GM23338 (cell line): ENCODE data around the gene MAP3K5. TPM values are rescaled to one million over a fixed set of nuclear protein-coding genes. Genes with fewer than 3 reads are reported as not detected.
A peak's percentile ranks its signal among the peaks of the same experiment; 100 is the strongest.

Experiments
- ATAC-seq: fragments of 200-7000 bp; cut with Tn5 transposase; 3 replicates; pipeline ENCODE4 v1.9.1; 2020
- DNase-seq: peaks from one replicate; pipeline ENCODE4 v3.0.0-alpha.2; 2015; ENCODE audit warnings: low spot score
- H2AFZ ChIP-seq: fragments of 200-600 bp; sonication (generic); 2 replicates; pipeline ENCODE4 v1.8.0; 2016; ENCODE audit warnings: antibody characterized with exemption, mild to moderate bottlenecking, moderate library complexity
- H3F3A ChIP-seq: fragments of 200-600 bp; sonication (generic); replicated peaks from 2 replicates; pipeline ENCODE4 v1.8.0; 2017; ENCODE audit warnings: antibody characterized with exemption, mixed run types, low read depth
- H3K27ac ChIP-seq: fragments of 200-600 bp; sonication (generic); 2 replicates; pipeline ENCODE4 v1.6.1; 2016; ENCODE audit warnings: low read depth
- H3K27me3 ChIP-seq: fragments of 200-600 bp; sonication (generic); 2 replicates; pipeline ENCODE4 v1.8.0; 2016; ENCODE audit warnings: mild to moderate bottlenecking, mixed run types, moderate library complexity; ENCODE audit not compliant: insufficient read depth
- H3K36me3 ChIP-seq: fragments of 200-600 bp; sonication (generic); 2 replicates; pipeline ENCODE4 v1.8.0; 2016; ENCODE audit warnings: mild to moderate bottlenecking; ENCODE audit not compliant: insufficient read depth
- H3K4me1 ChIP-seq: fragments of 200-600 bp; sonication (generic); 2 replicates; pipeline ENCODE4 v1.8.0; 2016; ENCODE audit warnings: mild to moderate bottlenecking, moderate library complexity; ENCODE audit not compliant: insufficient read depth
- H3K4me2 ChIP-seq: fragments of 200-600 bp; sonication (generic); 2 replicates; pipeline ENCODE4 v1.7.1; 2017; ENCODE audit warnings: mixed run types
- H3K4me3 ChIP-seq: fragments of 200-600 bp; sonication (generic); 2 replicates; pipeline ENCODE4 v1.6.1; 2016; ENCODE audit warnings: mixed run types
- H3K79me2 ChIP-seq: fragments of 200-600 bp; sonication (generic); replicated peaks from 2 replicates; pipeline ENCODE4 v1.8.0; 2017; ENCODE audit warnings: mild to moderate bottlenecking; ENCODE audit not compliant: insufficient read depth
- H3K9me2 ChIP-seq: fragments of 200-600 bp; sonication (generic); 2 replicates; pipeline ENCODE4 v1.8.0; 2017; ENCODE audit not compliant: insufficient read depth
- H4K20me1 ChIP-seq: fragments of 200-600 bp; sonication (generic); replicated peaks from 2 replicates; pipeline ENCODE4 v1.8.0; 2017; ENCODE audit warnings: mild to moderate bottlenecking; ENCODE audit not compliant: insufficient read depth
- H3K27ac Mint-ChIP-seq: 2 replicates; pipeline ENCODE4 v1.8.0; 2020; ENCODE audit warnings: inconsistent platforms, mild to moderate bottlenecking, moderate library complexity, mixed read lengths
- H3K27me3 Mint-ChIP-seq: 3 replicates; pipeline ENCODE4 v1.8.0; 2022; ENCODE audit warnings: low read depth, mild to moderate bottlenecking, moderate library complexity, mixed read lengths, inconsistent platforms; ENCODE audit not compliant: insufficient read depth, poor library complexity
- H3K36me3 Mint-ChIP-seq: 3 replicates; pipeline ENCODE4 v1.8.0; 2021; ENCODE audit warnings: low read depth, mild to moderate bottlenecking, inconsistent platforms, moderate library complexity, mixed read lengths
- H3K4me1 Mint-ChIP-seq: 3 replicates; pipeline ENCODE4 v1.8.0; 2020; ENCODE audit warnings: mild to moderate bottlenecking, inconsistent platforms, mixed read lengths
- H3K4me3 Mint-ChIP-seq: 3 replicates; pipeline ENCODE4 v1.8.0; 2021; ENCODE audit warnings: moderate library complexity, mild to moderate bottlenecking, inconsistent platforms, mixed read lengths
- H3K9me3 Mint-ChIP-seq: 3 replicates; pipeline ENCODE4 v1.8.0; 2020; ENCODE audit warnings: moderate library complexity, mild to moderate bottlenecking, inconsistent platforms, mixed read lengths
- CREB1 ChIP-seq: fragments of 250-450 bp; sonication (Bioruptor Pico); IDR thresholded peaks from 2 replicates; pipeline ENCODE4 v1.5.0; 2020; ENCODE audit warnings: low read depth, mild to moderate bottlenecking, moderate library complexity
- EZH2 ChIP-seq: fragments of 200-600 bp; sonication (generic); IDR thresholded peaks from one replicate; pipeline ENCODE4 v1.8.0; 2017; ENCODE audit warnings: antibody characterized with exemption, mild to moderate bottlenecking, low read depth; ENCODE audit not compliant: unreplicated experiment
- EZH2phosphoT487 ChIP-seq: fragments of 200-600 bp; sonication (generic); IDR thresholded peaks from one replicate; pipeline ENCODE4 v1.8.1; 2018; ENCODE audit warnings: antibody characterized with exemption; ENCODE audit not compliant: unreplicated experiment
- JUNB ChIP-seq: IDR thresholded peaks from one replicate; pipeline ENCODE4 v1.6.1; 2016; ENCODE audit warnings: antibody characterized with exemption; ENCODE audit not compliant: unreplicated experiment
- NANOG ChIP-seq: IDR thresholded peaks from 2 replicates; pipeline ENCODE4 v1.6.1; 2016; ENCODE audit warnings: antibody characterized with exemption, borderline replicate concordance
- POLR2AphosphoS5 ChIP-seq: IDR thresholded peaks from 2 replicates; pipeline ENCODE4 v1.6.1; 2016; ENCODE audit warnings: antibody characterized with exemption, low read depth
- REST ChIP-seq: IDR thresholded peaks from one replicate; pipeline ENCODE4 v1.6.1; 2018; ENCODE audit warnings: antibody characterized with exemption; ENCODE audit not compliant: unreplicated experiment
- STAT1 ChIP-seq: IDR thresholded peaks from one replicate; pipeline ENCODE4 v1.6.1; 2016; ENCODE audit warnings: antibody characterized with exemption; ENCODE audit not compliant: unreplicated experiment
- ZNF114 ChIP-seq: fragments of 250-450 bp; sonication (Bioruptor Pico); IDR thresholded peaks from 2 replicates; pipeline ENCODE4 v1.5.0; 2020; ENCODE audit warnings: mild to moderate bottlenecking, moderate library complexity
- ZNF331 ChIP-seq: fragments of 250-450 bp; sonication (Bioruptor Pico); IDR thresholded peaks from 2 replicates; pipeline ENCODE4 v1.5.0; 2020; ENCODE audit warnings: low read depth, mild to moderate bottlenecking, moderate library complexity
- polyA plus RNA-seq: library from polyadenylated mRNA; unstranded; fragments of >200 nt; fragmentation: Nextera tagmentation; extraction: Ambion mirVana; gene quantifications from 2 replicates; pipeline ENCODE4 v1.2.1, GENCODE V29; 2016
- total RNA-seq: library from RNA; depleted of rRNA; stranded (reverse); fragments of >200 nt; shearing (Covaris generic); gene quantifications from 2 replicates; pipeline ENCODE4 v1.2.3, GENCODE V29; 2014
- TF ChIP-seq, protein P1 (sequence below), 2 experiments: fragments of 200-600 bp in 1 of 2; sonication (generic) in 1 of 2; conservative IDR thresholded peaks; 2 replicates each; pipeline versions ENCODE4 v1.5.1 to v1.6.1; 2016 to 2017; ENCODE audit warnings: antibody characterized with exemption in 2 of 2, low read depth in 2 of 2, mild to moderate bottlenecking in 2 of 2, moderate library complexity in 1 of 2

The MAP3K5 gene
- total and polyA plus RNA-seq, 2 experiments from 2014 or later, result 0.76 to 2.8 TPM

GRCh38 chr6:136541395-136541794 is 250.9 kb downstream of the MAP3K5 start (continued):
- TF ChIP-seq EZH2 (no peak), STAT1 (no peak)

GRCh38 chr6:136539967-136540652 is 252.2 kb downstream of the MAP3K5 start:
- DNase-seq, result no peak
- peaks cover 100% of the 10 kb centered on the region for H3K79me2 ChIP-seq
- peak; percentile 64 for ATAC-seq

GRCh38 chr6:136538836-136539235 is 253.4 kb downstream of the MAP3K5 start:
- ATAC-seq (no peak), DNase-seq (no peak)
- no peak overlapping the region for H3K27ac ChIP-seq
- no peaks in the 10 kb centered on the region for H3K27me3 ChIP-seq
- H3K79me2 ChIP-seq, result peaks cover 100% of the 10 kb centered on the region
- peaks cover 1% of the 10 kb centered on the region for H3K27me3 Mint-ChIP-seq
- peaks cover 10% of the 10 kb centered on the region; the same call in 2 of the 3 replicates for H3K36me3 Mint-ChIP-seq
- TF ChIP-seq POLR2AphosphoS5 (no peak), EZH2 (no peak), EZH2phosphoT487 (no peak), ZNF114 (CRISPR knock-in tag) (no peak), REST (no peak), ZNF331 (CRISPR knock-in tag) (no peak), JUNB (no peak), CREB1 (CRISPR knock-in tag) (no peak)
- TF ChIP-seq, protein P1, sequence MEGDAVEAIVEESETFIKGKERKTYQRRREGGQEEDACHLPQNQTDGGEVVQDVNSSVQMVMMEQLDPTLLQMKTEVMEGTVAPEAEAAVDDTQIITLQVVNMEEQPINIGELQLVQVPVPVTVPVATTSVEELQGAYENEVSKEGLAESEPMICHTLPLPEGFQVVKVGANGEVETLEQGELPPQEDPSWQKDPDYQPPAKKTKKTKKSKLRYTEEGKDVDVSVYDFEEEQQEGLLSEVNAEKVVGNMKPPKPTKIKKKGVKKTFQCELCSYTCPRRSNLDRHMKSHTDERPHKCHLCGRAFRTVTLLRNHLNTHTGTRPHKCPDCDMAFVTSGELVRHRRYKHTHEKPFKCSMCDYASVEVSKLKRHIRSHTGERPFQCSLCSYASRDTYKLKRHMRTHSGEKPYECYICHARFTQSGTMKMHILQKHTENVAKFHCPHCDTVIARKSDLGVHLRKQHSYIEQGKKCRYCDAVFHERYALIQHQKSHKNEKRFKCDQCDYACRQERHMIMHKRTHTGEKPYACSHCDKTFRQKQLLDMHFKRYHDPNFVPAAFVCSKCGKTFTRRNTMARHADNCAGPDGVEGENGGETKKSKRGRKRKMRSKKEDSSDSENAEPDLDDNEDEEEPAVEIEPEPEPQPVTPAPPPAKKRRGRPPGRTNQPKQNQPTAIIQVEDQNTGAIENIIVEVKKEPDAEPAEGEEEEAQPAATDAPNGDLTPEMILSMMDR (conservative IDR thresholded peaks at IDR 0.05; ENCODE audit: low read depth in 2 of 2), result no peak
- no peak overlapping the region for H3K4me2 ChIP-seq
- no peaks in the 10 kb centered on the region for H3K9me2 ChIP-seq
- H3K4me3 Mint-ChIP-seq, result no peak overlapping the region
- no peaks in the 10 kb centered on the region for H3F3A ChIP-seq
- H2AFZ ChIP-seq, result no peak overlapping the region
- peaks cover 50% of the 10 kb centered on the region for H3K4me1 Mint-ChIP-seq
- no peak overlapping the region for H3K27ac Mint-ChIP-seq
- peaks cover 55% of the 10 kb centered on the region for H3K4me1 ChIP-seq
- H3K36me3 ChIP-seq, result no peaks in the 10 kb centered on the region
- H3K4me3 ChIP-seq, result no peak overlapping the region
- H3K9me3 Mint-ChIP-seq, result no peaks in the 10 kb centered on the region
- H4K20me1 ChIP-seq, result peaks cover 26% of the 10 kb centered on the region

More at GRCh38 chr6:136539967-136540652, 252.2 kb downstream of the MAP3K5 start:
- Histone ChIP-seq H3K27me3 (no peaks in the 10 kb centered on the region), H3K9me2 (no peaks in the 10 kb centered on the region), H3F3A (0 out of 2 replicates have a peak, but pooled peaks cover 6% of the 10 kb centered on the region), H3K27ac (no peak overlapping the region), H2AFZ (no peak overlapping the region), H3K4me2 (no peak overlapping the region; the same call in none of the 2 replicates), H3K4me1 (peaks cover 61% of the 10 kb centered on the region), H3K4me3 (no peak overlapping the region), H4K20me1 (peaks cover 25% of the 10 kb centered on the region), H3K36me3 (no peaks in the 10 kb centered on the region)
- H3K36me3 Mint-ChIP-seq, result peaks cover 10% of the 10 kb centered on the region; the same call in 2 of the 3 replicates
- H3K27ac Mint-ChIP-seq, result no peak overlapping the region
- peaks cover 1% of the 10 kb centered on the region for H3K27me3 Mint-ChIP-seq
- H3K9me3 Mint-ChIP-seq, result no peaks in the 10 kb centered on the region
- no peak overlapping the region for H3K4me3 Mint-ChIP-seq
- TF ChIP-seq JUNB (no peak), NANOG (no peak), STAT1 (no peak)
- peaks cover 53% of the 10 kb centered on the region for H3K4me1 Mint-ChIP-seq
